ENCODE measurements around the gene ZBTB37.

Gene ZBTB37

GRCh38 chr1:173863224-173864161, 4.7 kb upstream of the ZBTB37 start:
- H3K4ac ChIP-seq (ENCODE audit: low read depth, low read length): no peak overlapping the region
- no peak overlapping the region for H3K4me2 ChIP-seq (ENCODE audit: low read length)
- H2BK120ac ChIP-seq (ENCODE audit: low read depth, low read length): no peak overlapping the region
- H3K9ac ChIP-seq (ENCODE audit: low read length): peak overlapping the region; percentile 92
- no peaks in the 10 kb centered on the region for H3K79me1 ChIP-seq (ENCODE audit: low read length)
- peaks cover 18% of the 10 kb centered on the region for H3K36me3 ChIP-seq (ENCODE audit: control insufficient read depth, insufficient read depth, low read length)
- H4K5ac ChIP-seq (ENCODE audit: low read length): no peak overlapping the region
- H2BK5ac ChIP-seq (ENCODE audit: low read length): no peak overlapping the region
- no peak overlapping the region for H3K4me3 ChIP-seq (ENCODE audit: low read length)
- no peaks in the 10 kb centered on the region for H3K27me3 ChIP-seq (ENCODE audit: insufficient read depth, low read length, poor library complexity)
- H3K23ac ChIP-seq (ENCODE audit: low read length): no peak overlapping the region
- H2AK5ac ChIP-seq (ENCODE audit: low read length): no peak overlapping the region
- no peak overlapping the region for H4K8ac ChIP-seq (ENCODE audit: low read depth, low read length)
- no peak overlapping the region for H2BK15ac ChIP-seq (replicated peaks; ENCODE audit: low read depth)
- H3K4me1 ChIP-seq (ENCODE audit: control insufficient read depth, low read depth, low read length): no peaks in the 10 kb centered on the region
- H3K79me2 ChIP-seq (ENCODE audit: control insufficient read depth, insufficient read depth, low read length): peaks cover 29% of the 10 kb centered on the region
- DNase-seq: no peak
- no peak overlapping the region for H3K18ac ChIP-seq (ENCODE audit: low read length)
- H3K27ac ChIP-seq (ENCODE audit: low read depth, low read length): no peak overlapping the region
- no peak overlapping the region for H3K56ac ChIP-seq (ENCODE audit: low read length)

- H3K4me3 ChIP-seq (ENCODE audit: low read length): peak overlapping the region; percentile 3
- H3K36me3 ChIP-seq (ENCODE audit: control insufficient read depth, insufficient read depth, low read length): peaks cover 18% of the 10 kb centered on the region
These were observed 3.9 kb upstream of the ZBTB37 start for GRCh38 chr1:173864179-173864867.

GRCh38 chr1:173865468-173866164, 2.6 kb upstream of the ZBTB37 start:
- no peak overlapping the region for H2AK5ac ChIP-seq (ENCODE audit: low read length)
- peak overlapping the region; percentile 81 for H3K4me3 ChIP-seq (ENCODE audit: low read length)
- H3K56ac ChIP-seq (ENCODE audit: low read length): peak overlapping the region; percentile 84
- H2BK15ac ChIP-seq (replicated peaks; ENCODE audit: low read depth): no peak overlapping the region
- H3K4ac ChIP-seq (ENCODE audit: low read depth, low read length): no peak overlapping the region
- H3K4me1 ChIP-seq (ENCODE audit: control insufficient read depth, low read depth, low read length): no peaks in the 10 kb centered on the region
- H3K79me1 ChIP-seq (ENCODE audit: low read length): peaks cover 5% of the 10 kb centered on the region
- H3K18ac ChIP-seq (ENCODE audit: low read length): no peak overlapping the region
- H2BK120ac ChIP-seq (ENCODE audit: low read depth, low read length): no peak overlapping the region
- peaks cover 35% of the 10 kb centered on the region for H3K79me2 ChIP-seq (ENCODE audit: control insufficient read depth, insufficient read depth, low read length)
- no peak overlapping the region for H3K27ac ChIP-seq (ENCODE audit: low read depth, low read length)
- H3K36me3 ChIP-seq (ENCODE audit: control insufficient read depth, insufficient read depth, low read length): peaks cover 18% of the 10 kb centered on the region
- no peak overlapping the region for H4K8ac ChIP-seq (ENCODE audit: low read depth, low read length)
- H3K4me2 ChIP-seq (ENCODE audit: low read length): peak overlapping the region; percentile 51
- no peak overlapping the region for H4K5ac ChIP-seq (ENCODE audit: low read length)
- no peak overlapping the region for H3K23ac ChIP-seq (ENCODE audit: low read length)
- H3K27me3 ChIP-seq (ENCODE audit: insufficient read depth, low read length, poor library complexity): no peaks in the 10 kb centered on the region
- WGBS (ENCODE audit: extremely low coverage, insufficient coverage, low lambda C conversion rate): no CpG with 5 or more reads among the region's 4 CpGs
- peak overlapping the region; percentile 92 for H3K9ac ChIP-seq (ENCODE audit: low read length)
- H2BK5ac ChIP-seq (ENCODE audit: low read length): no peak overlapping the region
- no peak for DNase-seq

More at GRCh38 chr1:173864179-173864867, 3.9 kb upstream of the ZBTB37 start:
- Histone ChIP-seq H3K4me2 (ENCODE audit: low read length) (peak overlapping the region; percentile 25), H3K4me1 (ENCODE audit: control insufficient read depth, low read depth, low read length) (no peaks in the 10 kb centered on the region), H3K79me1 (ENCODE audit: low read length) (no peaks in the 10 kb centered on the region), H3K23ac (ENCODE audit: low read length) (no peak overlapping the region), H3K9ac (ENCODE audit: low read length) (peak overlapping the region; percentile 92), H2BK120ac (ENCODE audit: low read depth, low read length) (no peak overlapping the region), H4K5ac (ENCODE audit: low read length) (no peak overlapping the region), H2BK5ac (ENCODE audit: low read length) (no peak overlapping the region), H3K79me2 (ENCODE audit: control insufficient read depth, insufficient read depth, low read length) (peaks cover 30% of the 10 kb centered on the region), H4K8ac (ENCODE audit: low read depth, low read length) (peak overlapping the region; percentile 65), H3K27me3 (ENCODE audit: insufficient read depth, low read length, poor library complexity) (no peaks in the 10 kb centered on the region), H3K18ac (ENCODE audit: low read length) (no peak overlapping the region), H2BK15ac (replicated peaks; ENCODE audit: low read depth) (no peak overlapping the region), H3K27ac (ENCODE audit: low read depth, low read length) (no peak overlapping the region), H3K4ac (ENCODE audit: low read depth, low read length) (no peak overlapping the region), H3K56ac (ENCODE audit: low read length) (peak overlapping the region; percentile 81), H2AK5ac (ENCODE audit: low read length) (no peak overlapping the region)
- no peak for DNase-seq
- no CpG with 5 or more reads among the region's 5 CpGs for WGBS (ENCODE audit: extremely low coverage, insufficient coverage, low lambda C conversion rate)

DNA sequence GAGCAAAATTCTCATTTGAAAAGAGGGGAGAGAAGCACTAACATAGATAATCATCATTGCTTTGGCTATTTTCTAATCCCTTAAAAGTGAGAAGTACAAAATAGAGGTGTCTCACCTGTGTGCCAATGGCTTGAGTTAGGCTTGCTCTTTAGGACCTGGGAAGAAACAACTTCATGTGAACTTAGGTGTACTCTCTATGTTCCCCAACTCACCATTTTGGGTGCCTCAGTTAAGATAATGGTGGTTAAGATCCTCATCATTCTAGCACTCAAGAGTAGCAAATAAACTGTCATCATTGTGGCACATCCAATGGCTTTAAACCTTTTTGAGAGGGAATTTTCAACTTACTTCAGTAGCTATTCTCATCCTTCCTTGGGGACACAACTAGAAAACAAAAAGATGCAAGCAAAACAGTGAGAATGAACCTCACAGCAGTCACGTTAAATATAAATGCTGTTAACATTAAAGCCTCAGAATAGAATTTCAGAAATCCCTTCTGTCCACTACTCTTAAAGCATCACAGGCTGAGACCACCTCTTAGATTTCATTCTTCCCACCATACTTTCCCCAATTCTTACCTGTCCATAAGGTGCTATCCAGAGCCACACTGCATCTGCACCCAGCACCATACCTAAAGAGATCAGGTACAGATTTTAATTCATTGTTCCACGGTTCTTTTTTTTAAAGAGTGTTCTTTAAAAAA, 1.6 kb upstream of the ZBTB37 start:
- no peak overlapping the region for H2BK120ac ChIP-seq (ENCODE audit: low read depth, low read length)
- peak overlapping the region; percentile 29 for H3K23ac ChIP-seq (ENCODE audit: low read length)
- peak overlapping the region; percentile 84 for H3K4me2 ChIP-seq (ENCODE audit: low read length)
- H3K4me3 ChIP-seq (ENCODE audit: low read length): peak overlapping the region; percentile 81
- no CpG with 5 or more reads among the region's 2 CpGs for WGBS (ENCODE audit: extremely low coverage, insufficient coverage, low lambda C conversion rate)
- peaks cover 9% of the 10 kb centered on the region for H3K79me1 ChIP-seq (ENCODE audit: low read length)
- H3K18ac ChIP-seq (ENCODE audit: low read length): peak overlapping the region; percentile 35
- no peaks in the 10 kb centered on the region for H3K27me3 ChIP-seq (ENCODE audit: insufficient read depth, low read length, poor library complexity)
- no peak overlapping the region for H2AK5ac ChIP-seq (ENCODE audit: low read length)
- no peak for DNase-seq
- H3K79me2 ChIP-seq (ENCODE audit: control insufficient read depth, insufficient read depth, low read length): peaks cover 37% of the 10 kb centered on the region
- H3K56ac ChIP-seq (ENCODE audit: low read length): peak overlapping the region; percentile 96
- H4K8ac ChIP-seq (ENCODE audit: low read depth, low read length): no peak overlapping the region
- H4K5ac ChIP-seq (ENCODE audit: low read length): no peak overlapping the region
- no peak overlapping the region for H2BK15ac ChIP-seq (replicated peaks; ENCODE audit: low read depth)
- H3K27ac ChIP-seq (ENCODE audit: low read depth, low read length): peak overlapping the region; percentile 36
- no peak overlapping the region for H3K4ac ChIP-seq (ENCODE audit: low read depth, low read length)
- no peaks in the 10 kb centered on the region for H3K4me1 ChIP-seq (ENCODE audit: control insufficient read depth, low read depth, low read length)
- no peak overlapping the region for H2BK5ac ChIP-seq (ENCODE audit: low read length)
- peak overlapping the region; percentile 92 for H3K9ac ChIP-seq (ENCODE audit: low read length)
- peaks cover 18% of the 10 kb centered on the region for H3K36me3 ChIP-seq (ENCODE audit: control insufficient read depth, insufficient read depth, low read length)

DNA sequence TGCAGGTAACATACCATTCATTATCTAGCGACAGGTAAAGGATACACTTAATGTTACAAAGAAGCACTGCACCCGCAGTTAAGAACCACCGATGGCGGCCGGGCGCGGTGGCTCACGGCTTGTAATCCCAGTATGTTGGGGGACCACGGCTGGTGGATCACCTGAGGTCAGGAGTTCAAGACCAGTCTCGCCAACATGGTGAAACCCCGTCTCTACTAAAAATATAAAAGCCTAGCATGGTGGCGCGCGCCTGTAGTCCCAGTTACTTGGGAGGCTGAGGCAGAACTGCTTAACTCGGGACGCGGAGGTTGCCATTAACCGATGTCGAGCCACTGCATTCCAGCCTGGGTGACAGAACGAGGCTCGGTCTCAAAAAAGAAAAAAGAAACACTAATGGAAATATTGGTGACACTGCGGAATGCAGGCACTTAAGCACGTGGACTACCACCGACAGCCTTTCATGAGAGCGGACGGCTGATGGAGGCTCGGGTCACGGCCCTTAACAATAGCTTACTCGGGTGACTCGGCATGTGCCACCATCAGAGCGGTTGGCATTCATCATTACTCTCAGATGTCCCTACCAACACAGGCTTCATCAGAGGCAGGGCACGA, 933 bp upstream of the ZBTB37 start:
- Histone ChIP-seq H3K18ac (ENCODE audit: low read length) (peak overlapping the region; percentile 35), H3K36me3 (ENCODE audit: control insufficient read depth, insufficient read depth, low read length) (peaks cover 18% of the 10 kb centered on the region), H3K79me2 (ENCODE audit: control insufficient read depth, insufficient read depth, low read length) (peaks cover 37% of the 10 kb centered on the region), H3K4me2 (ENCODE audit: low read length) (peak overlapping the region; percentile 84), H3K4ac (ENCODE audit: low read depth, low read length) (peak overlapping the region; percentile 22), H4K5ac (ENCODE audit: low read length) (no peak overlapping the region), H3K79me1 (ENCODE audit: low read length) (peaks cover 9% of the 10 kb centered on the region), H3K27ac (ENCODE audit: low read depth, low read length) (peak overlapping the region; percentile 36), H2BK5ac (ENCODE audit: low read length) (peak overlapping the region; percentile 18), H2AK5ac (ENCODE audit: low read length) (no peak overlapping the region), H3K23ac (ENCODE audit: low read length) (peak overlapping the region; percentile 95), H3K4me1 (ENCODE audit: control insufficient read depth, low read depth, low read length) (no peaks in the 10 kb centered on the region), H3K56ac (ENCODE audit: low read length) (peak overlapping the region; percentile 96), H3K9ac (ENCODE audit: low read length) (peak overlapping the region; percentile 92), H3K27me3 (ENCODE audit: insufficient read depth, low read length, poor library complexity) (no peaks in the 10 kb centered on the region), H2BK15ac (replicated peaks; ENCODE audit: low read depth) (no peak overlapping the region), H4K8ac (ENCODE audit: low read depth, low read length) (no peak overlapping the region), H3K4me3 (ENCODE audit: low read length) (peak overlapping the region; percentile 81), H2BK120ac (ENCODE audit: low read depth, low read length) (no peak overlapping the region)
- no CpG with 5 or more reads among the region's 32 CpGs for WGBS (ENCODE audit: extremely low coverage, insufficient coverage, low lambda C conversion rate)
- no peak for DNase-seq
